CD14-positive monocyte (primary cell): ENCODE data around the gene PPP4R1. TPM values are rescaled to one million over a fixed set of nuclear protein-coding genes. Genes with fewer than 3 reads are reported as not detected.

Experiments
- DNase-seq, 3 donors: peaks; one replicate each; pipeline ENCODE4 v3.0.0-alpha.2; 2011 to 2022
- H2AFZ ChIP-seq: 2 replicates; pipeline ENCODE4 v1.6.0; 2012; ENCODE audit warnings: mild to moderate bottlenecking, low read depth, low read length, inconsistent platforms; ENCODE audit not compliant: insufficient read depth, poor library complexity, severe bottlenecking
- H3K27ac ChIP-seq, 2 donors: 1 replicate in 1 of 2; 2 replicates in 1 of 2; pipeline ENCODE4 v1.5.1; 2012 to 2013; ENCODE audit warnings: low read length in 2 of 2, control low read depth in 1 of 2, inconsistent platforms in 1 of 2, low read depth in 1 of 2, mild to moderate bottlenecking in 1 of 2
- H3K27me3 ChIP-seq, 2 donors: one replicate each; pipeline versions ENCODE4 v1.6.0 to v1.6.1; 2011 to 2013; ENCODE audit warnings: low read length in 2 of 2; ENCODE audit not compliant: control insufficient read depth in 2 of 2, insufficient read depth in 2 of 2
- H3K36me3 ChIP-seq, 2 donors: replicated peaks in 1 of 2; 1 replicate in 1 of 2; 2 replicates in 1 of 2; pipeline versions ENCODE4 v1.5.1 to v1.6.1; 2012 to 2013; ENCODE audit warnings: low read length in 2 of 2, control low read depth in 1 of 2, inconsistent platforms in 1 of 2, mild to moderate bottlenecking in 1 of 2; ENCODE audit not compliant: insufficient read depth in 2 of 2, control insufficient read depth in 1 of 2
- H3K4me1 ChIP-seq, 2 donors: 1 replicate in 1 of 2; 2 replicates in 1 of 2; pipeline versions ENCODE4 v1.5.1 to v1.6.1; 2012 to 2013; ENCODE audit warnings: low read length in 2 of 2, control low read depth in 1 of 2, inconsistent platforms in 1 of 2, mild to moderate bottlenecking in 1 of 2, moderate library complexity in 1 of 2; ENCODE audit not compliant: insufficient read depth in 2 of 2, control insufficient read depth in 1 of 2
- H3K4me2 ChIP-seq: replicated peaks from 2 replicates; pipeline ENCODE3; 2012; ENCODE audit warnings: low read length, moderate library complexity, mild to moderate bottlenecking; ENCODE audit not compliant: poor library complexity, severe bottlenecking; ENCODE audit errors: extremely low read depth
- H3K4me3 ChIP-seq, 3 experiments: fragments of 200-600 bp in 1 of 3; sonication (generic) in 1 of 3; replicated peaks in 1 of 3; 1 replicate in 2 of 3; 2 replicates in 1 of 3; pipeline ENCODE4 v1.5.1; 2011 to 2013; ENCODE audit warnings: low read length in 3 of 3, mild to moderate bottlenecking in 3 of 3, control low read depth in 2 of 3, low read depth in 2 of 3, inconsistent platforms in 1 of 3, moderate library complexity in 1 of 3
- H3K79me2 ChIP-seq: 2 replicates; pipeline ENCODE4 v1.6.0; 2012; ENCODE audit warnings: mild to moderate bottlenecking, control low read depth, inconsistent platforms, low read length, moderate library complexity; ENCODE audit not compliant: insufficient read depth
- H3K9ac ChIP-seq: 2 replicates; pipeline ENCODE4 v1.6.0; 2017; ENCODE audit warnings: low read length, mild to moderate bottlenecking; ENCODE audit not compliant: insufficient read depth, poor library complexity, severe bottlenecking
- H3K9me3 ChIP-seq, 2 donors: replicated peaks in 1 of 2; 1 replicate in 1 of 2; 2 replicates in 1 of 2; pipeline versions ENCODE4 v1.5.1 to v1.6.1; 2012 to 2013; ENCODE audit warnings: low read length in 2 of 2, control low read depth in 1 of 2; ENCODE audit not compliant: control insufficient read depth in 1 of 2, insufficient read depth in 1 of 2
- H4K20me1 ChIP-seq: 2 replicates; pipeline ENCODE4 v1.6.0; 2012; ENCODE audit warnings: mild to moderate bottlenecking, low read length, control low read depth, moderate library complexity; ENCODE audit not compliant: insufficient read depth
- H3K27ac Mint-ChIP-seq, 7 donors: one replicate each; pipeline ENCODE4 v1.8.0; 2020; ENCODE audit warnings: mild to moderate bottlenecking in 7 of 7, mixed read lengths in 7 of 7, moderate library complexity in 6 of 7, inconsistent platforms in 2 of 7
- H3K27me3 Mint-ChIP-seq, 3 donors: one replicate each; pipeline ENCODE4 v1.8.0; 2021 to 2022; ENCODE audit warnings: low read depth in 3 of 3, mild to moderate bottlenecking in 3 of 3, mixed read lengths in 3 of 3, moderate library complexity in 3 of 3, inconsistent platforms in 1 of 3
- H3K36me3 Mint-ChIP-seq, 2 donors: one replicate each; pipeline ENCODE4 v1.8.0; 2020; ENCODE audit warnings: mixed read lengths in 2 of 2, inconsistent platforms in 1 of 2, mild to moderate bottlenecking in 1 of 2
- H3K4me1 Mint-ChIP-seq: one replicate; pipeline ENCODE4 v1.8.0; 2020; ENCODE audit warnings: mild to moderate bottlenecking, mixed read lengths
- H3K4me3 Mint-ChIP-seq, 2 donors: one replicate each; pipeline ENCODE4 v1.8.0; 2020; ENCODE audit warnings: mild to moderate bottlenecking in 2 of 2, mixed read lengths in 2 of 2, moderate library complexity in 1 of 2
- H3K9me3 Mint-ChIP-seq, 7 donors: one replicate each; pipeline ENCODE4 v1.8.0; 2020 to 2022; ENCODE audit warnings: mixed read lengths in 7 of 7, mild to moderate bottlenecking in 6 of 7, moderate library complexity in 6 of 7, inconsistent platforms in 2 of 7
- CTCF ChIP-seq: fragments of 200-600 bp; IDR thresholded peaks from one replicate; pipeline ENCODE4 v1.8.0; 2022; ENCODE audit warnings: antibody characterized with exemption, mild to moderate bottlenecking
- WGBS: methylation state at CpG from one replicate; pipeline ENCODE4 v1.1.5; 2013; ENCODE audit warnings: missing lambda C conversion rate; ENCODE audit not compliant: insufficient coverage; 5-methylcytosine and 5-hydroxymethylcytosine counted together
- intact Hi-C, 2 donors: fragments of 100-400 bp; cut with micrococcal nuclease; formaldehyde crosslinking; loops; one replicate each; pipeline versions ENCODE4 v1.15.0 to v1.15.1; 2023
- polyA plus RNA-seq, 3 donors: library from polyadenylated mRNA; depleted of rRNA in 1 of 3; unstranded in 2 of 3; stranded (reverse) in 1 of 3; fragments of 300-500 nt in 2 of 3; fragments of >200 nt in 1 of 3; fragmentation: Illumina TruSeq in 2 of 3; gene quantifications; 1 replicate in 2 of 3; 2 replicates in 1 of 3; pipeline ENCODE4 v1.2.3, GENCODE V29; 2012 to 2021

Gene PPP4R1
- polyA plus RNA-seq, 3 donors = 22.0 to 45.3 (median 24.6) TPM

- Histone ChIP-seq H4K20me1 (no peaks in the 10 kb centered on the region), H3K9ac (no peak overlapping the region), H3K4me1 (peaks cover 9 to 12% of the 10 kb centered on the region in 2 donors), H3K36me3 (peaks cover 80 to 98% of the 10 kb centered on the region in 2 donors), H3K27ac (no peak overlapping the region), H3K9me3 (no peaks in the 10 kb centered on the region), H3K79me2 (no peaks in the 10 kb centered on the region), H2AFZ (no peak overlapping the region), H3K4me2 (no peak overlapping the region), H3K4me3 (no peak overlapping the region), H3K27me3 (no peaks in the 10 kb centered on the region)
- WGBS = 99% methylated on average over 6 of the region's 13 CpGs
- no peak overlapping the region for H3K4me3 Mint-ChIP-seq
- intact Hi-C loops = no loop called here
- H3K36me3 Mint-ChIP-seq = peaks cover 80 to 92% of the 10 kb centered on the region in 2 donors
- H3K27me3 Mint-ChIP-seq = no peaks in the 10 kb centered on the region
- peaks cover 0 to 5% (median 4%) of the 10 kb centered on the region in 7 donors for H3K9me3 Mint-ChIP-seq
- DNase-seq = no peak
- no peak for TF ChIP-seq CTCF
- H3K4me1 Mint-ChIP-seq = peaks cover 21% of the 10 kb centered on the region
- H3K27ac Mint-ChIP-seq = no peak overlapping the region
These were observed 57.0 kb downstream of the PPP4R1 start for GRCh38 chr18:9557250-9557943.

- intact Hi-C loops = no loop called here
- H3K79me2 ChIP-seq = no peaks in the 10 kb centered on the region
- H3K9ac ChIP-seq = no peak overlapping the region
- Mint-ChIP-seq H3K4me1 (no peaks in the 10 kb centered on the region), H3K4me3 (no peak overlapping the region), H3K27ac (no peak overlapping the region), H3K9me3 (peaks cover 0 to 5% (median 3%) of the 10 kb centered on the region in 7 donors), H3K36me3 (peaks cover 88 to 98% of the 10 kb centered on the region in 2 donors), H3K27me3 (peaks cover 0 to 2% (median 0%) of the 10 kb centered on the region in 3 donors)
- peaks cover 11% of the 10 kb centered on the region for H4K20me1 ChIP-seq
- no peaks in the 10 kb centered on the region for H3K4me1 ChIP-seq
- peaks cover 92 to 100% of the 10 kb centered on the region in 2 donors for H3K36me3 ChIP-seq
- no peak overlapping the region for H3K4me3 ChIP-seq
- no peak overlapping the region for H3K4me2 ChIP-seq
- H2AFZ ChIP-seq = no peak overlapping the region
- no peak for TF ChIP-seq CTCF
- WGBS = 100% methylated on average over 1 of the region's 4 CpGs
- no peaks in the 10 kb centered on the region for H3K9me3 ChIP-seq
- DNase-seq = no peak
- H3K27ac ChIP-seq = no peak overlapping the region
- H3K27me3 ChIP-seq = no peaks in the 10 kb centered on the region
These were observed 61.7 kb downstream of the PPP4R1 start for GRCh38 chr18:9552616-9553015.
